Thoracic aorta (tissue), 2 donors: ENCODE results near the gene FOXP2. TPM values are rescaled to one million over a fixed set of nuclear protein-coding genes. Genes with fewer than 3 reads are reported as not detected.

Experiments
- ATAC-seq: fragments of 150-250 bp; one replicate; pipeline ENCODE4 v1.8.0; 2017; ENCODE audit warnings: low read depth; ENCODE audit not compliant: insufficient number of reproducible peaks, low FRiP score
- DNase-seq: peaks from one replicate; pipeline ENCODE4 v3.0.0-alpha.2; 2020; ENCODE audit warnings: low spot score
- H3K27ac ChIP-seq, 2 donors: fragments of 200-600 bp; sonication (generic); 1 replicate in 1 of 2; 2 replicates in 1 of 2; pipeline ENCODE4 v1.5.1; 2016; ENCODE audit warnings: mild to moderate bottlenecking in 2 of 2, moderate library complexity in 2 of 2
- H3K27me3 ChIP-seq: fragments of 200-600 bp; sonication (generic); replicated peaks from 2 replicates; pipeline ENCODE4 v1.6.0; 2016; ENCODE audit warnings: mild to moderate bottlenecking; ENCODE audit not compliant: insufficient read depth
- H3K36me3 ChIP-seq: fragments of 200-600 bp; sonication (generic); one replicate; pipeline ENCODE4 v1.5.1; 2016
- H3K4me1 ChIP-seq, 2 donors: fragments of 200-600 bp; sonication (generic); 1 replicate in 1 of 2; 2 replicates in 1 of 2; pipeline versions ENCODE4 v1.5.1 to v1.6.0; 2016; ENCODE audit warnings: low read depth in 2 of 2, mild to moderate bottlenecking in 1 of 2; ENCODE audit not compliant: control insufficient read depth in 1 of 2
- H3K4me3 ChIP-seq: fragments of 200-600 bp; sonication (generic); 2 replicates; pipeline ENCODE4 v1.5.1; 2016; ENCODE audit warnings: mild to moderate bottlenecking
- H3K9me3 ChIP-seq: fragments of 200-600 bp; sonication (generic); 2 replicates; pipeline ENCODE4 v1.5.1; 2016
- total RNA-seq, 2 donors: library from RNA; depleted of rRNA; stranded (reverse); fragments of >200 nt; gene quantifications; one replicate each; pipeline versions ENCODE4 v1.1.0 to v1.2.3, GENCODE V29; 2016
- TF ChIP-seq, protein P1 (sequence below): fragments of 200-600 bp; sonication (generic); IDR thresholded peaks from one replicate; pipeline ENCODE4 v1.5.1; 2019; ENCODE audit warnings: antibody characterized with exemption

The FOXP2 gene
- total RNA-seq, 2 donors from 2014 or later: 16.7 to 17.6 TPM

GRCh38 chr7:114718861-114719260, 304.2 kb downstream of the FOXP2 start:
- DNase-seq: no peak
- TF ChIP-seq, protein P1, sequence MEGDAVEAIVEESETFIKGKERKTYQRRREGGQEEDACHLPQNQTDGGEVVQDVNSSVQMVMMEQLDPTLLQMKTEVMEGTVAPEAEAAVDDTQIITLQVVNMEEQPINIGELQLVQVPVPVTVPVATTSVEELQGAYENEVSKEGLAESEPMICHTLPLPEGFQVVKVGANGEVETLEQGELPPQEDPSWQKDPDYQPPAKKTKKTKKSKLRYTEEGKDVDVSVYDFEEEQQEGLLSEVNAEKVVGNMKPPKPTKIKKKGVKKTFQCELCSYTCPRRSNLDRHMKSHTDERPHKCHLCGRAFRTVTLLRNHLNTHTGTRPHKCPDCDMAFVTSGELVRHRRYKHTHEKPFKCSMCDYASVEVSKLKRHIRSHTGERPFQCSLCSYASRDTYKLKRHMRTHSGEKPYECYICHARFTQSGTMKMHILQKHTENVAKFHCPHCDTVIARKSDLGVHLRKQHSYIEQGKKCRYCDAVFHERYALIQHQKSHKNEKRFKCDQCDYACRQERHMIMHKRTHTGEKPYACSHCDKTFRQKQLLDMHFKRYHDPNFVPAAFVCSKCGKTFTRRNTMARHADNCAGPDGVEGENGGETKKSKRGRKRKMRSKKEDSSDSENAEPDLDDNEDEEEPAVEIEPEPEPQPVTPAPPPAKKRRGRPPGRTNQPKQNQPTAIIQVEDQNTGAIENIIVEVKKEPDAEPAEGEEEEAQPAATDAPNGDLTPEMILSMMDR: no peak
- Histone ChIP-seq H3K4me3 (no peak overlapping the region), H3K36me3 (no peaks in the 10 kb centered on the region), H3K9me3 (no peaks in the 10 kb centered on the region), H3K27ac (no peak overlapping the region), H3K27me3 (no peaks in the 10 kb centered on the region), H3K4me1 (no peaks in the 10 kb centered on the region)
- ATAC-seq: no peak

GRCh38 chr7:114720725-114721124, 306.1 kb downstream of the FOXP2 start:
- Histone ChIP-seq H3K4me1 (no peaks in the 10 kb centered on the region), H3K27me3 (no peaks in the 10 kb centered on the region), H3K27ac (no peak overlapping the region), H3K9me3 (no peaks in the 10 kb centered on the region), H3K4me3 (no peak overlapping the region), H3K36me3 (no peaks in the 10 kb centered on the region)
- TF ChIP-seq, protein P1: no peak
- DNase-seq: no peak
- ATAC-seq: no peak

GRCh38 chr7:114722562-114722961, 307.9 kb downstream of the FOXP2 start:
- DNase-seq: no peak
- TF ChIP-seq, protein P1: no peak
- Histone ChIP-seq H3K4me1 (no peaks in the 10 kb centered on the region), H3K27me3 (no peaks in the 10 kb centered on the region), H3K4me3 (no peak overlapping the region), H3K27ac (no peak overlapping the region), H3K36me3 (no peaks in the 10 kb centered on the region), H3K9me3 (no peaks in the 10 kb centered on the region)
- ATAC-seq: no peak

GRCh38 chr7:114723308-114723707, 308.7 kb downstream of the FOXP2 start:
- no peaks in the 10 kb centered on the region for H3K27me3 ChIP-seq

GRCh38 chr7:114740095-114740494, 325.5 kb downstream of the FOXP2 start:
- DNase-seq: no peak
- H3K4me3 ChIP-seq: no peak overlapping the region
- H3K27ac ChIP-seq: no peak overlapping the region
- H3K36me3 ChIP-seq: no peaks in the 10 kb centered on the region
- no peaks in the 10 kb centered on the region for H3K9me3 ChIP-seq
- ATAC-seq: no peak
- H3K4me1 ChIP-seq: peaks cover 0 to 7% of the 10 kb centered on the region in 2 donors
- no peaks in the 10 kb centered on the region for H3K27me3 ChIP-seq
- TF ChIP-seq, protein P1: no peak

More at GRCh38 chr7:114723308-114723707, 308.7 kb downstream of the FOXP2 start:
- no peaks in the 10 kb centered on the region for H3K9me3 ChIP-seq
- no peak overlapping the region for H3K4me3 ChIP-seq
- no peaks in the 10 kb centered on the region for H3K4me1 ChIP-seq
- TF ChIP-seq, protein P1: no peak
- H3K36me3 ChIP-seq: no peaks in the 10 kb centered on the region
- no peak overlapping the region for H3K27ac ChIP-seq
- ATAC-seq (no peak), DNase-seq (no peak)
